Hepatocyte (in vitro differentiated cells): Measurements from ENCODE around the gene IQCF2.

Experiments
- CTCF ChIP-seq: fragments of 200-600 bp; sonication (generic); IDR thresholded peaks from 2 replicates; pipeline ENCODE4 v1.5.1; 2016; ENCODE audit warnings: antibody characterized with exemption, mild to moderate bottlenecking; ENCODE audit not compliant: poor library complexity
- EZH2 ChIP-seq: fragments of 200-600 bp; sonication (generic); IDR thresholded peaks from 2 replicates; pipeline ENCODE4 v1.6.1; 2016; ENCODE audit warnings: antibody characterized with exemption, mild to moderate bottlenecking, borderline replicate concordance

- no peak for TF ChIP-seq CTCF
- TF ChIP-seq EZH2: no peak
These were observed 44.7 kb upstream of the IQCF2 start for GRCh38 chr3:51816723-51817122.
